ENCODE measurements around the gene NCS1. TPM values are rescaled to one million over a fixed set of nuclear protein-coding genes. Genes with fewer than 3 reads are reported as not detected.

Gene NCS1
- total and polyA plus RNA-seq, 2 donors (not counting 1 experiment from before 2014, with no cell fraction given), result 44.9 to 52.0 TPM

GRCh38 chr9:130265431-130266235 is 93.4 kb downstream of the NCS1 start, which contains the start of gene HMCN2:
Gene HMCN2, plus strand, starts transcription at chr9:130265760. Its CDS starts 119 bp downstream, at chr9:130265879.
- H3K27ac ChIP-seq (ENCODE audit: insufficient read depth, low read length), result no peak within 1 kb of the TSS
- H3K9me3 ChIP-seq (ENCODE audit: control insufficient read depth, insufficient read depth, low read depth, low read length), result no peaks in the 10 kb centered on the region
- H3K4me1 ChIP-seq (ENCODE audit: control insufficient read depth, extremely low read depth, insufficient read depth, low read length), result no peaks in the 10 kb centered on the region
- no peak for TF ChIP-seq CTCF (conservative IDR thresholded peaks at IDR 0.05 in 1 of 2, IDR thresholded peaks at IDR 0.05 in 1 of 2; ENCODE audit: low read depth in 1 of 2, low read length in 2 of 2)
- TF ChIP-seq EZH2 (IDR thresholded peaks at IDR 0.05; ENCODE audit: low read length, missing control alignments), result peak; percentile 65
- no peaks in the 10 kb centered on the region for H3K79me2 ChIP-seq (ENCODE audit: control insufficient read depth, insufficient read depth, low read length)
- peak in 1 of 2 donors; percentile 21 for DNase-seq (ENCODE audit: low read depth in 2 of 2)
- H2AFZ ChIP-seq (ENCODE audit: low read length), result no peak within 1 kb of the TSS
- peaks cover 57% of the 10 kb centered on the region for H3K27me3 ChIP-seq (ENCODE audit: control insufficient read depth, insufficient read depth, low read length)
- H3K4me2 ChIP-seq (ENCODE audit: extremely low read depth, insufficient read depth, low read length), result no peak within 1 kb of the TSS
- no peak within 1 kb of the TSS for H3K9ac ChIP-seq (ENCODE audit: insufficient read depth, low read length)
- H3K4me3 ChIP-seq (replicated peaks in 1 of 4; ENCODE audit: control extremely low read depth in 1 of 4, insufficient read depth in 1 of 4, low read depth in 3 of 4, low read length in 4 of 4), result no peak within 1 kb of the TSS
- no peaks in the 10 kb centered on the region for H4K20me1 ChIP-seq (ENCODE audit: control insufficient read depth, extremely low read depth, insufficient read depth, low read length)
- H3K36me3 ChIP-seq (ENCODE audit: control insufficient read depth, insufficient read depth, low read length), result no peaks in the 10 kb centered on the region

- Histone ChIP-seq H3K4me1 (ENCODE audit: control insufficient read depth, extremely low read depth, insufficient read depth, low read length) (no peaks in the 10 kb centered on the region), H3K27me3 (ENCODE audit: control insufficient read depth, insufficient read depth, low read length) (peaks cover 55% of the 10 kb centered on the region), H4K20me1 (ENCODE audit: control insufficient read depth, extremely low read depth, insufficient read depth, low read length) (no peaks in the 10 kb centered on the region), H3K4me2 (ENCODE audit: extremely low read depth, insufficient read depth, low read length) (no peak overlapping the region), H3K27ac (ENCODE audit: insufficient read depth, low read length) (no peak overlapping the region), H3K4me3 (replicated peaks in 1 of 4; ENCODE audit: control extremely low read depth in 1 of 4, insufficient read depth in 1 of 4, low read depth in 3 of 4, low read length in 4 of 4) (no peak overlapping the region), H3K9me3 (ENCODE audit: control insufficient read depth, insufficient read depth, low read depth, low read length) (no peaks in the 10 kb centered on the region), H3K79me2 (ENCODE audit: control insufficient read depth, insufficient read depth, low read length) (no peaks in the 10 kb centered on the region), H3K36me3 (ENCODE audit: control insufficient read depth, insufficient read depth, low read length) (no peaks in the 10 kb centered on the region), H3K9ac (ENCODE audit: insufficient read depth, low read length) (no peak overlapping the region), H2AFZ (ENCODE audit: low read length) (no peak overlapping the region)
- DNase-seq (ENCODE audit: low read depth in 2 of 2), result no peak
- TF ChIP-seq CTCF (conservative IDR thresholded peaks at IDR 0.05 in 1 of 2, IDR thresholded peaks at IDR 0.05 in 1 of 2; ENCODE audit: low read depth in 1 of 2, low read length in 2 of 2) (no peak), EZH2 (IDR thresholded peaks at IDR 0.05; ENCODE audit: low read length, missing control alignments) (peak; percentile 30)
Observed at GRCh38 chr9:130266236-130267098, 94.3 kb downstream of the NCS1 start.

- DNase-seq (ENCODE audit: low read depth in 2 of 2), result no peak
- Histone ChIP-seq H2AFZ (ENCODE audit: low read length) (no peak overlapping the region), H3K9ac (ENCODE audit: insufficient read depth, low read length) (no peak overlapping the region), H3K27me3 (ENCODE audit: control insufficient read depth, insufficient read depth, low read length) (peaks cover 50% of the 10 kb centered on the region), H3K9me3 (ENCODE audit: control insufficient read depth, insufficient read depth, low read depth, low read length) (no peaks in the 10 kb centered on the region), H3K4me2 (ENCODE audit: extremely low read depth, insufficient read depth, low read length) (no peak overlapping the region), H4K20me1 (ENCODE audit: control insufficient read depth, extremely low read depth, insufficient read depth, low read length) (no peaks in the 10 kb centered on the region), H3K4me1 (ENCODE audit: control insufficient read depth, extremely low read depth, insufficient read depth, low read length) (no peaks in the 10 kb centered on the region), H3K27ac (ENCODE audit: insufficient read depth, low read length) (no peak overlapping the region), H3K4me3 (replicated peaks in 1 of 4; ENCODE audit: control extremely low read depth in 1 of 4, insufficient read depth in 1 of 4, low read depth in 3 of 4, low read length in 4 of 4) (no peak overlapping the region), H3K79me2 (ENCODE audit: control insufficient read depth, insufficient read depth, low read length) (no peaks in the 10 kb centered on the region), H3K36me3 (ENCODE audit: control insufficient read depth, insufficient read depth, low read length) (no peaks in the 10 kb centered on the region)
- TF ChIP-seq EZH2 (IDR thresholded peaks at IDR 0.05; ENCODE audit: low read length, missing control alignments) (no peak), CTCF (conservative IDR thresholded peaks at IDR 0.05 in 1 of 2, IDR thresholded peaks at IDR 0.05 in 1 of 2; ENCODE audit: low read depth in 1 of 2, low read length in 2 of 2) (no peak)
Observed at GRCh38 chr9:130267930-130268329, 95.7 kb downstream of the NCS1 start.

All from fibroblast of lung (primary cell).